Testis (tissue), 2 donors: ENCODE data around the gene RPAP2.

ENCODE experiments used
- CTCF ChIP-seq, 3 experiments: fragments of 450-650 bp in 2 of 3; fragments of 200-600 bp in 1 of 3; sonication (generic) in 1 of 3; IDR thresholded peaks; one replicate each; pipeline ENCODE4 v1.5.1; 2016 to 2019; ENCODE audit warnings: antibody characterized with exemption in 3 of 3, mild to moderate bottlenecking in 2 of 3, moderate library complexity in 1 of 3
- POLR2A ChIP-seq: fragments of 450-650 bp; IDR thresholded peaks from one replicate; pipeline ENCODE4 v1.6.1; 2017; ENCODE audit warnings: antibody characterized with exemption, mild to moderate bottlenecking, moderate library complexity

GRCh38 chr1:92323473-92324453 is 24.9 kb downstream of the RPAP2 start:
- no peak for TF ChIP-seq CTCF (IDR thresholded peaks at IDR 0.05)
- TF ChIP-seq POLR2A, result no peak
